T-helper 1 cell (primary cell): Measurements from ENCODE around the gene NSF.
"Not testable (repeated sequence)": the region's sequence is repeated elsewhere in the genome, so short reads cannot be mapped to it uniquely, and the experiment has no call there.

Experiments
- DNase-seq, 5 donors: peaks; one replicate each; pipeline ENCODE4 v3.0.0-alpha.2; 2012 to 2020

The NSF gene

GRCh38 chr17:46777943-46778915 is 187.8 kb downstream of the NSF start:
- DNase-seq = no peak

DNA sequence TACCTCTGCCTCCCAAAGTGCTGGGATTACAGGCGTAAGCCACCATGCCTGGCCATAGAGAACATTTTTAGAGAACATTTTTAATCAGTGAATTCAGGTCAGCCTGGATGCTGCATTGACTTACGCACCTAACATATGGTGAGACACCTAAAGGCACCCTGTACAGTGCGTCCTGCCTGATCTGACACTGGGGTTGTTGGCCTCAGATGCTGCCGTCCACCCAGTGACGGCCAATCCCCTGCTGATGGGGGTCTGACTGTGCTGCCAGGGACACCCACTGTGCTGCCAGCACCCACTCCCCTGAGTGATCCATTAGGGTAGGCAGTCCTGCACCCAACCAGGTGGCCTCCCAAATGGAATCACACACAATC is 189.5 kb downstream of the NSF start:
- no peak for DNase-seq

GRCh38 chr17:46782250-46782953 is 191.9 kb downstream of the NSF start:
- DNase-seq = no peak

GRCh38 chr17:46783031-46783593 is 192.6 kb downstream of the NSF start:
- DNase-seq = no peak

GRCh38 chr17:46785696-46786095 is 195.2 kb downstream of the NSF start:
- DNase-seq = no peak

- DNase-seq = no peak
Measured at GRCh38 chr17:46787478-46787877, 197.0 kb downstream of the NSF start.

- DNase-seq = no peak
Measured at GRCh38 chr17:46788300-46788699, 197.8 kb downstream of the NSF start.

DNA sequence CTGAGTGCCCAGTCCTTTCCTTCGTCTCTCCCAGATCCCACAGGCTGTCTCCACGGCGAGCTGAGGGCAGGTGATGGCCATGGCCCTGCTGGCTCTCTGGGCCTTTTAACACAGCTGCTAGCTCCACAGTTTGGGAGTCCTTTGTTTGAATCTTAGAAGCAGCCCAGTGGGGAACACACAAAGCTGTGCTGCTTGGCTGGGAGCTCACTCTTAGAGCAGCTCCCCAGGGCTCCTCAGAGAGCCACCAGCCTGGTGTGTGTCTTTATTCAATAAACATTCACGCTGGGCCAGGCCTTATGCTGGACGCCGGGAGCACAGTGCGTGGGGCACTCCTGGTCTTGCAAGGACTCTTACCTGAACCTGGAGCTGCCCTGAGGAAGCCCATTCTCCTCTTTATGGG is 198.3 kb downstream of the NSF start:
- DNase-seq = no peak

- no peak for DNase-seq
Measured at GRCh38 chr17:46789610-46790009, 199.1 kb downstream of the NSF start.

DNA sequence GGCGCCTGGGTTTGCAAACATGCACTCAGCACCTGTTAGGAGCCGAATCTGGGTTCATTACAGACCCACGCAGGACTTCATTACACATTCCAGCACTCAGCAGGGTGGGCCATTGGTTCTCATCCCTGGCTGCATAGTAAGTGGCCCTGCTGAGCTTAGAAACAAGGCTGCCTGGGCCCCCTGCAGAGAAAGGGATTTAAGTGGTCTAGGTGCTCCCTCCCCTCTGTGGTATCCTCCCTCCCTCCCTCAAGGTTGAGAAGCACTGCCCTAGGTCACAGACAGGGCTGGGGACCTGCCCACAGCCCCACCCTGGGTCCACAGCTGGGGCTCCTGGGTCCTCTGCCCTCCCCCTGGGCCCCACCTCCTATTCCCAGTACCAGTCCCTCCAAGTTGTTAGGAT is 199.7 kb downstream of the NSF start:
- no peak for DNase-seq

DNA sequence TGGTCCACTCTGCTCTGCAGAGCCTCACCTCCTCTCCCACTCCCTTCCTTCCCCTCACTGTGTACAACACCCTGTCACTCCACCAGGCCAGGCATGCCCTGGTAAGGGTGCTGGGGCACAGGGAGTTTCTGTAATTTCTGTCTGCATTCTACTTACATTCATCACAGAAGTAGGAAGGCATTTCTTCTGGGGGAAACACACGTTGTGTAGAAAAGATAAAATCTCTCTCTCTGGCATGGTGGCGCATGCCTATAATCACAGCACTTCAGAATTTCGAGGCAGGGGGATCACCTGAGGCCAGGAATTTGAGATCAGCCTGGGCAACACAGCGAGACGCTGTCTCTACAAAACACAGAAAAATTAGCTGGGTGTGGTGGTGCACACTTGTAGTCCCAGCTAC is 201.1 kb downstream of the NSF start:
- no peak for DNase-seq

DNA sequence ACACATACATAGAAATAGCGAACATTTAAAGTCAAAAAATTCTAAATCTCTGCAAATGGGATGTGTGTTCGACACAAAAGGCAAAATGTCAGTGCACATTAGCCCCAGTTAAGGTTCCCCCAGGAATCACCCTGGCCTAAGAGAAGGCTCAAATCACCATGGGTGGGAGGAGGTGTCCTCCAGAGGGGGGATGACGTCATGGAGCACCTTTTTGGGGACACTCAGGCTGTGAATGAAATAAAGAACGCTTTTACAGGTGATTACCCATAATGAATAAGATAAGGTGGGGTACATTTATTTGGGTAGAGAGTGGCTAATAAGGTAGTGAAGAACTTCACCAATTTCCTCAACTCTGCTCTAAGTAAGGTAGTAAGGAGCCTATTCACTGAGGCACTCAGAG is 201.6 kb downstream of the NSF start:
- no peak for DNase-seq

DNA sequence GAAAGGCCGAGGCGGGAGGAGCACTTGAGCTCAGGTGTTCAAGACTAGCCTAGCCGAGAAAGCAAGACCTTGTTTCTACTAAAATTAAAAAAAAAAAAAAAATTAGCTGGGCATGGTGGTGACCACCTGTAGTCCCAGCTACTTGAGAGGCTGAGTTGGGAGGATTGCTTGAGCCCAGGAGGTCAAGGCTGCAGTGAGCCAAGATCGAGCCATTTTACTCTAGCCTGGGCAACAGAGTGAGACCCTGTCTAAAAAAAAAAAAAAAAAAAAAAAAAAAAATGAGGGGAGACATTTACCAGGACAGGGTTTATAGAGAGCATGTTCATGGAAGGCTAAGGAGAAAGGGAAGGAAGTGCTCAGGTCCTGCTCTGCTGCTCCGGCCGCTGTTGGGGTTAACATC is 202.6 kb downstream of the NSF start:
- not testable (repeated sequence) for DNase-seq

GRCh38 chr17:46793541-46793940 is 203.1 kb downstream of the NSF start:
- no peak for DNase-seq

DNA sequence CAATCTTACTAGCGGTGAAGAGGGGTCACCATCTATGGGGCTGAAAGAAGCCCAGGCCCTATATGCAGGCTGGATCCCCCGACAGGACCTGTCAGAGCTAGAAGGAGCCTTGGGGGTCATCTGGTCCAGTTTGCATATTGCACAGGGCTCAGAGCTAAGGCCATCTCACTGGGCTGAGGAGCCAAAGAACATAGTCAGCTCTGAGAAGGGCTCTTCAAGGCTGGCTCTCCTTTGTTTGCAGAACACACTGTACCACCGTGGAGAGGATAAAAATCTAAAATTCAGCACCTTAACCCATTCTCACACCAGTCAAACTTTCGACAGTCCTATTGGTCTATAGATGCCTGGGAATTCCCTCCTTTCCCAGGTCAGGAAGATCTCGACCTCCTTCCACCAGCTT is 203.8 kb downstream of the NSF start:
- no peak for DNase-seq

GRCh38 chr17:46795379-46795952 is 205.0 kb downstream of the NSF start:
- DNase-seq = no peak

DNA sequence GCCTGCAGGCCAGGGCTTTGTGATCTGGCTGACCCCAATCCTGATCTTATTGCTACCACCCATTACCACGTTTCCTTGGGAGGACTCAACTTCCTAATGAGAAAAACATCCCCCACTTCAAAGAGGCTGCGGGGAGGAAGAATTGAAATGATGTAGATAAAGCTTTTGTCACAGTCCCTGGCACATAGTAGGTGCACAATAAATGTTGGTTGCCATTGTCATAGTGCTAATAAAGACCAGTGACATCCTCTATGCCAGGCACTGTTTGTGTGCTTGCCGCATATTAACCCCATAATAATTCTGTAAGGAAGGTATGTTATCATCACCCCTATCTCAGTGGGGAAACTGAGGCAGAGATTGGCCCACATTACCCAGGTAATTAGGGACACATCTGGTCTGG is 205.6 kb downstream of the NSF start:
- DNase-seq = no peak

DNA sequence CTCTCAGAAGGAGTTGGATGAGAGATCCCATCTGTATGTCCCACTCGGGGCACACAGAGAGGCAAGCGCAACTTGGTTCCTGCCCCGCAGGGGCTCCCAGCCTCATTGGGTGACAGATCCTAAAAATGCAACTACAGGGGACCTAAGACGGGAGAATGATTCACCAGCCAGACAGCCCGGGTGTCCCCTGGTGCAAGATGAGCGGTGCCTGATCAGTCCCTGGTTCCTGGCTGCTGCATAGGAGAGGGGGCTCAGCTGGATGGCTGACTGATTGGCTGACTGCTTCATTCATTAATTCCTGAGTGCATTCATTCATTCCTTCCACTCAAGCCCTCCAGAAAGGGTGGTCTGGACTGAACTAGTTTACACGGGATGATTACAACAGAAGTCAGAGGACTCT is 206.1 kb downstream of the NSF start:
- DNase-seq = no peak

- no peak for DNase-seq
Measured at GRCh38 chr17:46796956-46797530, 206.6 kb downstream of the NSF start.

DNA sequence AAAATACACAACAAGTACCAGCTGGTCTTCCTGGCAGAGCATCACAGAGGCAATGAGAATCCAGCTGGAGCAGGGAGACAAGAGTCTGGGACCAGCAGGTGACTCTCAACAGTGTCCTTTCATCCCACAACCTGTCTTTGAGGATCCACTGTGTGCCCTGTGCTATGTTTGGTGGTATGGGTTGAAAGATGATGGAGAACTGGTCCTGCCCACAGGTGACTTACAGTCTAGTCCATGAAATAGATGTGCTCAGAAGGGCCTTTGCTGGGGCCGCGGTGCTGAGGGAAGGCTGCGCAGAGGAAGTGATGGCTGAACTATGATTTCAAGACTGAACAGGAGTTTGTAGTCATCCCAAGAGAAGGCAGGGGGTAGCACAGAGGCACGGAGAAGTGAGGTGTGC is 210.1 kb downstream of the NSF start:
- DNase-seq = no peak

DNA sequence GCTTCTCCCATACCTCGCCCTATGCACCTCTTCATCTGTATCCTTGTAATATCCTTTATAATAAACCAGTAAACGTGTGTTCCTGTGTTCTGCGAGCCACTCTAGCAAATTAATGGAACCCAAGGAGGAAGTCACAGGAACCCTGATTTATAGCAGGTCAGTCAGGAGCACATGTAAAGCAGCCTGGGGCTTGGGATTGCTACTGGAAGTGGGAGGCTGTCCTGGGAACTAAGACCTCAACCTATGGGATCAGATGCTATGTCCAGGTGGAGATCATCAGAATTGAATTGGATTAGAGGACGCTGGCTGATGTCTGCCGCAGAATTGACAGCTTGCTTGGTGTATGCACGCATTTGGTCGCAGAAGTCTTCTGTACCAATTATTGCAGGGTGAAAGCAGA is 212.3 kb downstream of the NSF start:
- no peak for DNase-seq

- no peak for DNase-seq
Measured at GRCh38 chr17:46803544-46803943, 213.1 kb downstream of the NSF start.

DNA sequence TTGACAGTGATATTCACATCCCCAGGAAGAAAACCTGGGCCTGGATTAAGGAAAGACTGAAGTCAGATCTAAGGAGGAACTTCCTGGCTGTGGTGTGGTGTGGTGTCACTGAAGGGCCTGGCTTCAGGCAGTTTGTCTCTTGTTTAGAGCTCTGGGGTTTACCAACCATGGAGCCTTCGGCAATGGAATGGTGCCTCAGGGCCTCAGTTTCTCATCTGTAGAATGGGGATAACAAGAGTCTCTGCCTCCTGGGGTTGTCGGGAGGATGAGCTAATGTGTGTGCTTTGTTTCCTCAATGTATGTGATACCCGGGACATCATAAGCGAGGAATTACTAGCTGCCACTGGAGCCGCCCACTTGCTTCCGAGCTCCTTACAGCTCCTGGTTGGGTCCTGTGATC is 215.3 kb downstream of the NSF start:
- no peak for DNase-seq
